Ishikawa (cell line): ENCODE data around the gene DDX47.
A peak's percentile ranks its signal among the peaks of the same experiment; 100 is the strongest.

Source experiments
- CREB1 ChIP-seq: IDR thresholded peaks from 2 replicates; pipeline ENCODE4 v1.6.1; 2012; ENCODE audit warnings: low read depth
- EP300 ChIP-seq: IDR thresholded peaks from 2 replicates; pipeline ENCODE4 v1.6.1; 2012; ENCODE audit warnings: borderline replicate concordance
- TCF12 ChIP-seq: IDR thresholded peaks from 2 replicates; pipeline ENCODE4 v1.6.1; 2012; ENCODE audit warnings: low read depth
- TEAD4 ChIP-seq: IDR thresholded peaks from 2 replicates; pipeline ENCODE4 v1.6.1; 2012
- YY1 ChIP-seq: IDR thresholded peaks from 2 replicates; pipeline ENCODE4 v1.6.1; 2012; ENCODE audit warnings: low read depth

GRCh38 chr12:12803186-12803585 is 10.0 kb upstream of the DDX47 start:
- peak; percentile 73; the same call in 1 of the 2 replicates for TF ChIP-seq EP300
- TF ChIP-seq TEAD4: no peak
- no peak for TF ChIP-seq CREB1
- peak; percentile 85 for TF ChIP-seq TCF12
- TF ChIP-seq YY1: no peak
